K562 (cell line): ENCODE data around the gene COL21A1. TPM values are rescaled to one million over a fixed set of nuclear protein-coding genes. Genes with fewer than 3 reads are reported as not detected.

Source experiments
- NFE2 ChIP-seq: IDR thresholded peaks from 2 replicates; pipeline ENCODE4 v1.6.1; 2014; ENCODE audit warnings: antibody characterized with exemption, low read depth
- POLR2A ChIP-seq: fragments of 450-650 bp; conservative IDR thresholded peaks from 2 replicates; pipeline ENCODE4 v1.6.1; 2016
- REST ChIP-seq, 2 experiments: fragments of 450-650 bp; formaldehyde crosslinking in 1 of 2; IDR thresholded peaks; 2 replicates each; pipeline versions ENCODE4 v1.4.0 to v1.6.1; 2014 to 2020; ENCODE audit warnings: mild to moderate bottlenecking in 2 of 2, borderline replicate concordance in 1 of 2, low read depth in 1 of 2
- XRCC5 ChIP-seq: fragments of 200-400 bp; formaldehyde crosslinking; IDR thresholded peaks from 2 replicates; pipeline ENCODE4 v1.6.1; 2017; ENCODE audit warnings: low read depth, mild to moderate bottlenecking, low read length
- ZNF121 ChIP-seq: sonication (generic); formaldehyde crosslinking; conservative IDR thresholded peaks from 2 replicates; pipeline ENCODE4 v1.8.0; 2022; ENCODE audit warnings: missing genetic modification reagents
- polyA plus RNA-seq, 8 experiments: library from polyadenylated mRNA; depleted of rRNA in 4 of 8; stranded (reverse) in 5 of 8; unstranded in 3 of 8; fragments of >200 nt; fragmentation: Nextera tagmentation in 2 of 8; fragmentation: Illumina TruSeq in 1 of 8; extraction: Ambion mirVana in 2 of 8; extraction: Trizol in 1 of 8; gene quantifications; 2 replicates each; pipeline versions ENCODE4 v1.2.1 to v1.2.3, GENCODE V29; 2011 to 2014; ENCODE audit warnings: inconsistent platforms in 1 of 8, missing spikeins in 1 of 8
- total RNA-seq, 7 experiments: library from RNA; depleted of rRNA in 6 of 7; stranded (reverse); fragments of >200 nt in 6 of 7; fragmentation: Illumina TruSeq in 2 of 7; extraction: Trizol in 2 of 7; gene quantifications; 2 replicates each; pipeline versions ENCODE4 v1.2.1 to v1.2.3, GENCODE V29; 2011 to 2021; ENCODE audit warnings: low replicate concordance in 1 of 7
- TF ChIP-seq, protein P1 (sequence below): sonication (generic); formaldehyde crosslinking; IDR thresholded peaks from 2 replicates; pipeline ENCODE4 v1.4.0; 2020; ENCODE audit warnings: mild to moderate bottlenecking, missing genetic modification reagents

Gene COL21A1
- total and polyA plus RNA-seq, 9 of the 15 experiments (the other 6 are each of a cell fraction or from before 2014, with no cell fraction given) = 0.03 to 0.76 (median 0.25) TPM

DNA sequence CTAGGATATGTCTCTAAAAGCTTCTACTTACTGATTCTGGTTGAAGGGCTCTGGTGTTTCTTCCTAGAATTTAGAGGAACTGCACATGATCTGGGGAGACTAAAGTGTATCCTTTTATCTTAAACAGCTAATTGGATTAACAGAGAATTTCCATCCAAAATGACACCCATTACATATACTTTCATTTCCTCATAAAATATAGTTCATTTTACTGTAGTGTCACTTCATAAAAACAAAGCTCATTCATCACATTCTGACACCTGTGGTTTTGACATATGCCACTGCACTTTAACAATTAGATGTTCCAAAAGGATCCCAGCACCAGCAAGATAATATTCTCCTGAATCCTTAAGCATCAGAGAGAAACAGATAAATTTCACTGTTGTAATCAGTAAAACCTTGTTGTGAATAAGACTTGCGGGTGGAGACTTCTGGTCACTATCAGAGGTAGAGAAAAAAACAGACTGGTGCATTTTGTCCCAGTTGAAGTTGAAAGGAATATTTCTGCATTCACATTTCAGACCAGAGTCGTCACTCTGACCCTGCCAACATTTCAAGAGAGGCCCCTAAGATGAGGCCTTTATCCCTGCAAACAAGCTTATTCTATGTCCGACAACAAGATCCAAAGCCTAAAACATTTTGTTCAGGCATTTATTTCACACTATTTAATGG is 196.7 kb downstream of the COL21A1 start (continued):
- TF ChIP-seq, protein P1, sequence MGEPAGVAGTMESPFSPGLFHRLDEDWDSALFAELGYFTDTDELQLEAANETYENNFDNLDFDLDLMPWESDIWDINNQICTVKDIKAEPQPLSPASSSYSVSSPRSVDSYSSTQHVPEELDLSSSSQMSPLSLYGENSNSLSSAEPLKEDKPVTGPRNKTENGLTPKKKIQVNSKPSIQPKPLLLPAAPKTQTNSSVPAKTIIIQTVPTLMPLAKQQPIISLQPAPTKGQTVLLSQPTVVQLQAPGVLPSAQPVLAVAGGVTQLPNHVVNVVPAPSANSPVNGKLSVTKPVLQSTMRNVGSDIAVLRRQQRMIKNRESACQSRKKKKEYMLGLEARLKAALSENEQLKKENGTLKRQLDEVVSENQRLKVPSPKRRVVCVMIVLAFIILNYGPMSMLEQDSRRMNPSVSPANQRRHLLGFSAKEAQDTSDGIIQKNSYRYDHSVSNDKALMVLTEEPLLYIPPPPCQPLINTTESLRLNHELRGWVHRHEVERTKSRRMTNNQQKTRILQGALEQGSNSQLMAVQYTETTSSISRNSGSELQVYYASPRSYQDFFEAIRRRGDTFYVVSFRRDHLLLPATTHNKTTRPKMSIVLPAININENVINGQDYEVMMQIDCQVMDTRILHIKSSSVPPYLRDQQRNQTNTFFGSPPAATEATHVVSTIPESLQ (CRISPR knock-in tag) = no peak
- TF ChIP-seq ZNF121 (CRISPR knock-in tag) (no peak), NFE2 (no peak), XRCC5 (no peak), POLR2A (no peak), REST (IDR thresholded peaks at IDR 0.05; ENCODE audit: borderline replicate concordance) (no peak), REST (CRISPR knock-in tag; IDR thresholded peaks at IDR 0.05; ENCODE audit: low read depth) (no peak)
- TF ChIP-seq, all 486 proteins: peak for 0
